ENCODE results near the gene SPOCK2.

SPOCK2 gene

GRCh38 chr10:72075376-72076115 lies 12.8 kb downstream of the SPOCK2 start:
- TF ChIP-seq CTCF (IDR thresholded peaks at IDR 0.05), result no peak
- no peak for DNase-seq (ENCODE audit: low spot score)
- no peak overlapping the region for H3K27ac ChIP-seq

GRCh38 chr10:72074574-72075375 lies 13.6 kb downstream of the SPOCK2 start:
- no peak for DNase-seq (ENCODE audit: low spot score)
- TF ChIP-seq CTCF (IDR thresholded peaks at IDR 0.05), result no peak
- Histone ChIP-seq H3K27ac (no peak overlapping the region), H3K4me3 (no peak overlapping the region)

More at GRCh38 chr10:72075376-72076115, 12.8 kb downstream of the SPOCK2 start:
- no peak overlapping the region for H3K4me3 ChIP-seq

GRCh38 chr10:72073708-72074573 lies 14.4 kb downstream of the SPOCK2 start:
- no peak overlapping the region for H3K27ac ChIP-seq
- DNase-seq (ENCODE audit: low spot score), result no peak
- H3K4me3 ChIP-seq, result no peak overlapping the region
- TF ChIP-seq CTCF (IDR thresholded peaks at IDR 0.05), result no peak

GRCh38 chr10:72072639-72073038 lies 15.7 kb downstream of the SPOCK2 start:
- no peak for TF ChIP-seq CTCF (IDR thresholded peaks at IDR 0.05)
- DNase-seq (ENCODE audit: low spot score), result no peak
- Histone ChIP-seq H3K4me3 (no peak overlapping the region), H3K27ac (no peak overlapping the region)

GRCh38 chr10:72072046-72072445 lies 16.3 kb downstream of the SPOCK2 start:
- TF ChIP-seq CTCF (IDR thresholded peaks at IDR 0.05), result no peak
- DNase-seq (ENCODE audit: low spot score), result no peak

GRCh38 chr10:72069751-72070526 lies 18.4 kb downstream of the SPOCK2 start:
- no peak for DNase-seq (ENCODE audit: low spot score)
- TF ChIP-seq CTCF (IDR thresholded peaks at IDR 0.05), result no peak
- Histone ChIP-seq H3K27ac (no peak overlapping the region), H3K4me3 (no peak overlapping the region)

More at GRCh38 chr10:72072046-72072445, 16.3 kb downstream of the SPOCK2 start:
- Histone ChIP-seq H3K27ac (no peak overlapping the region), H3K4me3 (no peak overlapping the region)
